Muscle of arm (tissue), 12 donors: Measurements from ENCODE around the gene CTAG1B. TPM values are rescaled to one million over a fixed set of nuclear protein-coding genes. Genes with fewer than 3 reads are reported as not detected.
"Not testable (repeated sequence)": the region's sequence is repeated elsewhere in the genome, so short reads cannot be mapped to it uniquely, and the experiment has no call there.

Experiments used
- DNase-seq: peaks from one replicate; pipeline ENCODE4 v3.0.0-alpha.2; 2013
- polyA plus RNA-seq, 12 donors: library from polyadenylated mRNA; unstranded; fragments of 120-200 nt; gene quantifications; one replicate each; pipeline ENCODE4 v1.2.1, GENCODE V29; 2013; ENCODE audit not compliant: insufficient read length in 12 of 12

The CTAG1B gene
- polyA plus RNA-seq, 12 donors, result not detected

DNA sequence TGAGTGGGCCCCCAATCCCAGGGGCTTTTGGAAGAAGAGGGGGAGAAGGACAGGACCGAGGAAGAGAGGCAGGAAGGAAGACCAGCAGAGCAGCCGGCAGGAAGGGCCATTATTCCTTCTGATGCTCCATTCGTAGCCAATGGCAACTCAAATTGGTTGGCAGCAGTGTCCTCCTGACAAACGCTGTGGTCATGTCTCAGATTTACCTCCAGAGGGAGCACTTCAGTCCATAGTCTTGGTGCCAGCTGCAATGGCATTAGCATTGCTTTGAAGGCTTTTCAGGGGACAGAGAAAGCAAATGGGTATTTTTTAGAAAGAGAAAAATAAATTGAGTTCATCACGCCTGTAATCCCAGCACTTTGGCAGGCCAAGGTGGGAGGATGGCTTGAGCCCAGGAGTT, 9.9 kb upstream of the CTAG1B start:
- not testable (repeated sequence) for DNase-seq

- DNase-seq, result not testable (repeated sequence)
These were observed 1.8 kb upstream of the CTAG1B start for GRCh38 chrX:154620767-154621414.

- not testable (repeated sequence) for DNase-seq
These were observed 5.5 kb downstream of the CTAG1B start for GRCh38 chrX:154613586-154613985.

DNA sequence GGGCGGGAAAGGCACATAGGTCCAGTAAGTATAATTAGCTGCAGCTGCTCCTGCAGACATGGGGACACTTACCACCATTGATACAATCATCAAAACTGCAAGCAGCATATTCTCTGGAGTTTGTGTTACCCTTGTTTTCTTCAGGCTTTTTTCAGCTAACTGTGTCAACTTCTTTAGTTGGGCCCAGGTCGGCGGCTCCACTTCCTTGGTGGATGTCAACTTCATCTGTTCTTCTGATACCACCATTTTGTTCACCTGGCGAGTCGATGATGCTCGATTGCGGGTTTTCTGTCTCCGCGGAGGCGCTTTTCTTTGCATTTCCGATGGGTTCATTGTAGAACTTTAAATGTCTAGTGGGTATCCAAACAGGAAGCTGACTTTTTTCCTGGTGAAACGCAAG, 7.9 kb downstream of the CTAG1B start:
- not testable (repeated sequence) for DNase-seq

GRCh38 chrX:154608823-154609222, 10.3 kb downstream of the CTAG1B start:
- not testable (repeated sequence) for DNase-seq

GRCh38 chrX:154607976-154608375, 11.1 kb downstream of the CTAG1B start:
- DNase-seq, result not testable (repeated sequence)

DNA sequence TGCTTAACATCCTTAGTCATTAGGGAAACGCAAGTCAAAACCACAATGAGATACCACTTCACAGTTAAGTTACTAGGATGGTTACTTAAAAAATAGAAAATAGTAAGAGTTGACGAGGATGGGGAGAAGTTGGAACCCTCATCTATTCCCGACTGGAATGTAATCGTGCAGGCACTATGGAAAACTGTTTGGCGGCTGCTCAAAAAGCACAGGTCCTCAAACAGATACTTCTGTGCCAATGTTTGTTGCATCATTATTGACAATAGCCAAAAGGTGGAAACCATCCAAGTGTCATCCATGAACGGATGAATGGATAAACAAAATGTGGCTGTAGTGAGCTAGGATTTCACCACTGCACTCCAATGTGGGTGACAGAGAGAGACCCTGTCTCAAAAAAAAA, 11.7 kb downstream of the CTAG1B start:
- no peak for DNase-seq

- DNase-seq, result no peak
These were observed 13.5 kb downstream of the CTAG1B start for GRCh38 chrX:154605566-154605965.

DNA sequence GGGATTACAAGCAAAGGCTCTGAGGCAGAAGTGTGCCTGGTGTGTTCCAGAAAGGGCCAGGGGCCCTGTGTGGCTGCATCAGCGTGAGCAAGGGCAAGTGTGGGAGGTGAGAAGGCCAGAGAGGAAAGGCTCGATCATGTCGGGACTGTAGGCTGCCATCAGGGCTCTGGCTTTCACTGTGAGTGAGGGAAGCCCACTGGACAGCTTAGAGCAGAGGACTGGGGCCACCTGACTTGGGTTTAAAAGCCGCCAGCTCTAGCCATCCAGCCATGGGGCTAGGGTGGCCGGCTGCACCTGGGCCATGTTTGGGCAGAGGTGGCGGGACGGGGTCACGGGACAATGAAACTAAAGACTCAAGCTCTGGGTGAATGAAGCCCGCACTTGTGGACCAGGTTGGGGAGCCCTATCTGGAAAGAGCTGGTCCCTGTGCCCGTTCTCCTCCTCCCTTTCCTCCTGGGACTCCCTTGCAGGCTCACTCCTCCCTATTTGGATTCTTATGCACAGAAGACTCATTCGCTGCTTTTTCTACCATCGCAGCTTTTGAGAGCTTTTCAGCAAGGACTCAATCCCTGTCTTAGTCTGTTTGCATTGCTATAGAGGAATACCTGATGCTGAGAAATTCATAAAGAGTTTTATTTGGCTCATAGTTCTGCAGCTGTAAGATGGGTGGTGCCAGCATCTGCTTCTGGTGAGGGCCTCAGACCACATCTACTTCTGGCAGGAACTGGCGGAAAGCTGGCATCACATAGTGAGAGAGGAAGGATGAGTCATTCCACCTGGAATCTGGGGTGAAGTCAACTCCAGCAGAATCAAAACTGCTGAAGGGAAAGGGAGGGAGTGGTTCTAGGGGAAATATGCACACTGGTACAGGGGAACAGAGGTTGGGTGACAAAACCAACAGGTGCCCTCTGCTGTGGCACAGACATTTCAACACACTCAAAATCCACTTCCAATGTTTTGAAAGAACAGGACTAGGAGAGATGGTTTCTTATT, 15.3 kb downstream of the CTAG1B start:
- peak; percentile 9 for DNase-seq

DNA sequence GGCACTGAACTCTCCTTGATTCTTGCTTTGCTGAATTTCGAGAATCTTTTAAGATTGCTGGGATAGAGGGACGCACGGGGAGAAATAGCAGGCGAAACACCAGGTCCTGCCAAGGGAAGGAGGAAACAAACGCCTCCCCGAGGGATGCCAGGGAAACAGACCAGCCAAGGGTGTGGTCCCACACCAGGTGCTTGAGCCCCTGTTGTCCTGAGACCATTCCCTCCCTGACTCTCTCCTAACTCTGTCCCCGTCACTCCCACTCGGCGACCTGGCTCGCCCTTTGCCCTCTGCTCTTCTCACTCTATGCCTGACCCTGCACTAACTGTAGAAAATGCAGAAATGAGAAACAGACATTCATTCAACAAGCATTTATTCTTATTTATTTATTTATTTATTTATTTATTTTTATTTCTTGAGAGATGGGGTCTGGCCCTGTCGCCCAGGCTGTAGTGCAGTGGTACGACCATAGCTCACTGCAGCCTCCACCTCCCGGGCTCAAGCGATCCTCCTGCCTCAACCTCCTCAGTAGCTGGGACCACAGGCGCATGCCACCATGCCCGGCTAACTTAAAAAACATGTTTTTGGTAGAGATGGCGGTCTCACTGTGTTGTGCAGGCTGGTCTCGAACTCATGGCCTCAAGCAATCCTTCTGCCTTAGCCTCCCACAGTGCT, 16.2 kb downstream of the CTAG1B start:
- DNase-seq, result no peak

DNA sequence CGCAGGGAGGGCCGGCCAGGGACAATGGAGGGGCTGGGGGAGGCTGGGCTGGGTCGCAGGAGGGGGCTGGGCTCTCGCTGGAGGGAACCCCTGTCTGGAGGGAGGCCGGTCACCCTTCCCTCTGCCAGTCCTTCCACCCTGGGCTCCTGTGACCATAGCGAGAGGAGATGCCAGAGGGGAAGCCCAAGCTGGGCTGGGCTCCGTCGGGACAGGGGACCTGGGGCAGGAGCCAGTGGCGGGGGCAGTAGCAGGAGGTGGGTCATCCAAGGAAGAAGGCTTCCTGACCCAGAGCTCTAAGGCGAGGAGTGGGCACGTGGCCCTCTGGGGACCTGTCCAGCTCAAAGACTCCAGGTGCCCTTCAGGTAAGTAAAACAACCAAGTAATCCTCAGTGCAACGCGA, 16.9 kb downstream of the CTAG1B start:
- DNase-seq, result no peak

DNA sequence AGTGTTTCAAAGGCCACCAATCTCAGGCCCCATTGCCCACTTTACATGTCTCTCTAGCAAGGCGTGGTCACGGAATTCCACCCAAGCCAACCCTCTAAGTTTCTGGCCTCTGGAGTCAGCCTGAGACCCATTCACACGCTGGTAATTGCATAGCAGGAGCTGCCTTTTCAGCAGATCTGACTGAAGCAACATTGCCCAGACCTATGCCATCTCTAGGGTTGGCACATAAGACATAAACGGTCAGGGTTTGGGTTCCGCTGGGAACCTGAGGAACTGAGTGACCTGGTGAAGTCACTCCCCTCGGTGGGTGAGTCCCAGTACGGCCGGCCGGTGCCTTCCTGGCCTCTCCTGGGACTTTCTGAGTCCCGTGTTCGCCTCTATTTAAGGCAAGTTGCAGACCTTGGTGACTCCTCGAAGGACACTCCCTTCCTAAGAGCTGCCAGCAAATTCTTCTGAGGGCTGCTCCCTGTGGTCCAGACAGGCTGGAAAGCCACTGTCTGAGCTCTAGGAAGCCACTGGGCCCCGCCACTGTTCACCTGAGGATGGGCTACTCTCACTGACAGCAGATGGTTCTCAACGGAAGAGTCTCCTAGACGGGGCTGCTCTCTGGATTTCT, 18.2 kb downstream of the CTAG1B start:
- DNase-seq, result no peak

DNA sequence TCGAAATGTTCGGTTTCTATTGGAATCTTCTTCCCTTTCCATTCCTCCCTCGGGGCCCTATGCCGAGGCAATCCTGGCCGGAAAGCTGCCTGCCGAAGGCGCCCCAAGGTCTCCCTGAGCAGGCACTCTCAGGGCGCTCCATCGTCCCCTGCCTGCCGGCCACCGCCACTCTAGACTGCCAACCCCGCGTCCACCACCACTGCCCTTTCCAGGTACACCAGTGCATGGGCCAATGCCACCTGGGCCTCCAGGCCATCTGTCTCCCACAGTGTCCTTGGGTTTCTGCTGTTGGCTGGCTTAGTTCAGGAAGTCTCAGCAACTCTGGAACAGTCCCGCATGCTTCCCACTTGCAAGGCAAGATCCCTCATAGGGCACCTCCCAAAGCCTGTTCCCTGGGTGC, 19.6 kb downstream of the CTAG1B start:
- no peak for DNase-seq

DNA sequence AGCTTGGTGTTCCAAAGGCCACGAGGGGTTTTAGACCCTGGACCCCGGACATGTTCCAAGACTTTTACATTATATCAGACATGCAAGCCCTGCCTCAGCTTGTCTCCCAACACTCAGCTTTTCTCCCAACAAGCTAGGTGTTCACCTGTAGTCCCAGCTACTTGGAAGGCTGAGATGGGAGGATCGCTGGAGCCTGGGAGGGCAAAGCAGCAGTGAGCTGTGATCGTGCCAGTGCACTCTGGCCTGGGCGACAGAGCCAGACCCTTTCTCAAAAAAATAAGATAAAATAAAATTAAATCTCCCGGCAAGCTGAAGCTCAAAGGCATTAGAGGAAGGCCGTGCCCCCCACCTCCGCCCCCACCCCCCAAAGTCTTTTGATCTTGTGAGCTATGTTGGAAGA, 20.4 kb downstream of the CTAG1B start:
- no peak for DNase-seq

DNA sequence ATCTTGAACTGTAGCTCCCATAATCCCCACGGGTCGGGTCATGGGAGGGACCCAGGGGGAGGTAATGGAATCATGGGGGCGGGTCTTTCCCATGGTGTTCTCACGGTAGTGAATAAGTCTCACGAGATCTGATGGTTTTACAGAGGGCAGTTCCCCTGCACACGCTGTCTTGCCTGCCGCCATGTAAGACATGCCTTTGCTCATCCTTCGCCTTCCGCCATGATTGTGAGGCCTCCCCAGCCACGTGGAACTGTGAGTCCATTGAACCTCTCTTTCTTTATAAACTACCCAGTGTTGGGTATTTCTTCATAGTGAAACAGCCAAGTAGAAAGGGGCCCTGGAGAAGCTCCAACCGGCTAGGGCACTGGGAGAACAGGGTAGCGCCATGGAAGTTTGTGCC, 21.9 kb downstream of the CTAG1B start:
- no peak for DNase-seq

GRCh38 chrX:154596290-154596929, 22.7 kb downstream of the CTAG1B start:
- no peak for DNase-seq

GRCh38 chrX:154595559-154596249, 23.4 kb downstream of the CTAG1B start:
- DNase-seq, result no peak

DNA sequence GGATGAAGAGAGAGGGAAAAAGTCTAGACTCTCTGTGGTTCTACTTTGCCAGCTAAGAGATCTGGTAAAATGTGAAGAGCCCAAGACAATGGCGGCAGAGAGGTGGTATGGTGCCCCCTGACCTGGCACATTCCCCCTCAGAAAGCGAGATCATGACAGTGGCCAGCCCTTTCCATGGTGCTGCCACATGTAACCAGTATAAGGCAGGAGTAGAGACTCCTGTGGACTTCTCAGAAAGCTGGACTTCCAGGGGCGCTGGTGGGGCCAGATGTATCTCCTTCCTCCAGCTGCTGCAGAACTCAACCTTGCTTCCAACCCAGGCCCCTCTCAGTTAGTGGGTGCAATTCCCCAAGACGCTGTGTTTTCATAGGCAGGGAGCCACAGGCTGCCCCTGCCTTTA, 24.6 kb downstream of the CTAG1B start:
- no peak for DNase-seq

DNA sequence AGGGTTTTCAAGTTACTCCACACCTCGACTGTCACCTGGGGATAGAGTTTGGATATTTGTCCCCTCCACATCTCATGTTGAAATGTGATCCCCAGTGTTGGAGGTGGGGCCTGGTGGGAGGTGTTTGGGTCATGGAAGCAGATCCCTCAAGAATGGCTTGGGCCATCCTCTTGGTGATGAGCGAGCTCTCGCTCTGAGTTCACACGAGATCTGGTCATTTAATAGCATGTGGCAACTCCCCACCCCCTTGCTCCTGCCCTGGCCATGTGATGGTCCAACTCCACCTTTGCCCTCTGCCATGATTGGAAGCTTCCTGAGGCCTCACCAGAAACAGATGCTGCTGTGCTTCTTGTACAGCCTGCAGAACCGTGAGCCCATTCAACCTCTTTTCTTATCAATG, 25.9 kb downstream of the CTAG1B start:
- no peak for DNase-seq

DNA sequence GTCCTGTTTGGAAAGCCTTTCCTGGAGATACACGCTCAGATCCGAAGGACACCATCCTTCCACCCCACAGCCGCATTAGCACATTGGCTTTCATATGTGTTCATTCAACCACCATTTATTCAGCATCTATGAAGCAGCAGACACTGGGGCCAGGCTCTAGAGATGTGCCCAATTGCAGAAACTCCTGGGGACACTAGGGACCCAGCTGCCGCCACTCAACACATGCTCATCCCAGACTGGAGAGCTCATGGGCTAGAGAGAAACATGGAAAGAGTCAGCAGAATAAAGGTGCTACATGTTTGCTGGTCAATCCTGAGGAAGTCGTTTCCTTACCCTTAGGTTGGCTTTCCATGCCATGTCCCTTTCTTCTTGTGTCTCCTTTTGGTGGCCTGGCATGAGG, 26.6 kb downstream of the CTAG1B start:
- no peak for DNase-seq

DNA sequence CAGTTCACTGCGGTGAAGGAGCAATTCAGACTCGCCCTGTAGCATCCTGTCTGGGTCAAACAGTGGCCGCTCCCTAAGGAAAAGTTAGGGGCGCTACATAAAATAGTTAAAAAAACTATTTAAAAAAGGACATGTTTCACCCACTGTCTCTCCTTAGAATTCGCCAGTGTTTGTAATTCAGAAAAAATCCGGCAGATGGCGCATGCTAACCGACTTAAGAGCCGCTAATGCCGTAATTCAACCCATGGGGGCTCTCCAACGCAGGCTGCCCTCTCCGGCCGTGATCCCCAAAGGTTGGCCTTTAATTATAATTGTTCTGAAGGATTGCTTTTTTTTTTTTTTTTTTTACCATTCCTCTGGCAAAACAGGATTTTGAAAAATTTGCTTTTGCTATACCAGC, 28.7 kb downstream of the CTAG1B start:
- not testable (repeated sequence) for DNase-seq
